A549 (cell line): ENCODE results near the gene ZSCAN1. TPM values are rescaled to one million over a fixed set of nuclear protein-coding genes. Genes with fewer than 3 reads are reported as not detected.

Experiments used
- ATAC-seq, 2 experiments: fragments of 200-7000 bp in 1 of 2; fragments of >200 bp in 1 of 2; cut with Nextera tagmentation in 1 of 2; cut with Tn5 transposase in 1 of 2; 3 replicates each; pipeline versions ENCODE4 v1.8.0 to v1.9.1; 2018 to 2020; ENCODE audit warnings: mild to moderate bottlenecking in 1 of 2, moderate library complexity in 1 of 2
- CTCF ChIA-PET: fragments of 300-600 bp; sonication (Branson Sonifier 250); formaldehyde crosslinking; extraction: SDS; loops from one replicate; lab custom pipeline; 2021; ENCODE audit warnings: antibody characterized with exemption, inconsistent platforms; lab: Yijun Ruan, JAX
- POLR2A ChIA-PET: fragments of 350-600 bp; formaldehyde crosslinking; extraction: SDS; loops from one replicate; lab custom pipeline; 2021; ENCODE audit warnings: antibody characterized with exemption, inconsistent platforms; lab: Yijun Ruan, JAX
- DNase-seq, 2 experiments: peaks; one replicate each; pipeline versions ENCODE4 v3.0.0 to v3.0.0-alpha.2; 2011 to 2016; ENCODE audit warnings: low read depth in 1 of 2, low spot score in 1 of 2
- FAIRE-seq: peaks from 2 replicates; lab custom pipeline; 2011; peaks lifted over from hg19 to GRCh38; lab: Jason Lieb, UNC
- H3K27ac ChIP-seq, 2 experiments: fragments of >200 bp; sonication (Bioruptor Twin); formaldehyde crosslinking; 3 replicates each; pipeline ENCODE4 v1.5.1; 2016 to 2017
- H3K4me1 ChIP-seq: fragments of >200 bp; sonication (Bioruptor Twin); formaldehyde crosslinking; 3 replicates; pipeline ENCODE4 v1.6.1; 2016
- H3K4me2 ChIP-seq: fragments of >200 bp; sonication (Bioruptor Twin); formaldehyde crosslinking; 3 replicates; pipeline ENCODE4 v1.6.1; 2016
- H3K4me3 ChIP-seq: fragments of >200 bp; sonication (Bioruptor Twin); formaldehyde crosslinking; 3 replicates; pipeline ENCODE4 v1.5.1; 2016
- H3K9me3 ChIP-seq: fragments of >200 bp; sonication (Bioruptor Twin); formaldehyde crosslinking; 3 replicates; pipeline ENCODE4 v1.6.1; 2016
- CBX8 ChIP-seq: fragments of 200-600 bp; sonication (generic); IDR thresholded peaks from 2 replicates; pipeline ENCODE4 v1.6.1; 2016
- CEBPB ChIP-seq, 2 experiments: fragments of >200 bp in 1 of 2; sonication (Bioruptor Twin) in 1 of 2; formaldehyde crosslinking in 1 of 2; IDR thresholded peaks; 2 replicates each; pipeline ENCODE4 v1.6.1; 2012 to 2016
- FOSB ChIP-seq: fragments of 250-450 bp; sonication (Bioruptor Pico); IDR thresholded peaks from 2 replicates; pipeline ENCODE4 v1.5.0; 2020; ENCODE audit warnings: mild to moderate bottlenecking, moderate library complexity
- HDAC2 ChIP-seq: fragments of 200-600 bp; sonication (generic); IDR thresholded peaks from 2 replicates; pipeline ENCODE4 v1.6.1; 2016
- HEYL ChIP-seq: fragments of 250-450 bp; sonication (Bioruptor Pico); IDR thresholded peaks from 2 replicates; pipeline ENCODE4 v1.8.0; 2021; ENCODE audit warnings: mild to moderate bottlenecking, moderate library complexity
- HOXA7 ChIP-seq: fragments of 250-450 bp; sonication (Bioruptor Pico); IDR thresholded peaks from 2 replicates; pipeline ENCODE4 v1.5.0; 2020; ENCODE audit warnings: mild to moderate bottlenecking, moderate library complexity
- HOXB5 ChIP-seq: fragments of 250-450 bp; sonication (Bioruptor Pico); IDR thresholded peaks from 2 replicates; pipeline ENCODE4 v1.5.0; 2020; ENCODE audit warnings: mild to moderate bottlenecking, moderate library complexity
- KDM1A ChIP-seq: fragments of 200-600 bp; sonication (generic); IDR thresholded peaks from 2 replicates; pipeline ENCODE4 v1.6.1; 2016; ENCODE audit warnings: low read depth, mild to moderate bottlenecking
- NFE2L2 ChIP-seq: fragments of 150-350 bp; conservative IDR thresholded peaks from 2 replicates; pipeline ENCODE4 v1.6.1; 2014; ENCODE audit warnings: low read length
- NPAS2 ChIP-seq: fragments of 250-450 bp; sonication (Bioruptor Pico); IDR thresholded peaks from 2 replicates; pipeline ENCODE4 v1.8.0; 2022; ENCODE audit warnings: mild to moderate bottlenecking, moderate library complexity, borderline replicate concordance
- POLR2AphosphoS2 ChIP-seq: conservative IDR thresholded peaks from 2 replicates; pipeline ENCODE4 v1.6.1; 2012; ENCODE audit warnings: low read length, improper control_type of control experiment, inconsistent platforms
- RARB ChIP-seq: fragments of 250-450 bp; sonication (Bioruptor Pico); IDR thresholded peaks from 2 replicates; pipeline ENCODE4 v1.8.0; 2021; ENCODE audit warnings: mild to moderate bottlenecking, moderate library complexity
- TP53 ChIP-seq: fragments of 250-450 bp; sonication (Bioruptor Pico); IDR thresholded peaks from 2 replicates; pipeline ENCODE4 v1.5.0; 2021; ENCODE audit warnings: mild to moderate bottlenecking, moderate library complexity
- ZC3H11A ChIP-seq: fragments of 450-650 bp; IDR thresholded peaks from 2 replicates; pipeline ENCODE4 v1.6.1; 2014; ENCODE audit warnings: antibody characterized with exemption, mild to moderate bottlenecking
- WGBS: methylation state at CpG from one replicate; pipeline ENCODE4 v1.1.6; 2017; ENCODE audit errors: missing lambda C conversion rate; 5-methylcytosine and 5-hydroxymethylcytosine counted together
- polyA plus RNA-seq, 4 experiments: library from polyadenylated mRNA; depleted of rRNA in 3 of 4; stranded (reverse); fragments of >200 nt; fragmentation: RNase III in 1 of 4; extraction: RNeasy Plus Mini Kit Qiagen cat#74134 plus additional on column Dnase treatment in 1 of 4; gene quantifications; 2 replicates in 3 of 4; 3 replicates in 1 of 4; pipeline ENCODE4 v1.2.3, GENCODE V29; 2011 to 2017
- TF ChIP-seq, protein P1 (sequence below): fragments of 250-450 bp; sonication (Bioruptor Pico); IDR thresholded peaks from 2 replicates; pipeline ENCODE4 v1.5.0; 2020; ENCODE audit warnings: low read depth, mild to moderate bottlenecking, moderate library complexity
- TF ChIP-seq, protein P2 (sequence below): fragments of 450-650 bp; IDR thresholded peaks from 2 replicates; pipeline ENCODE4 v1.6.1; 2014; ENCODE audit warnings: antibody characterized with exemption
- TF ChIP-seq, protein P3 (sequence below): fragments of >200 bp; sonication (Bioruptor Twin); formaldehyde crosslinking; IDR thresholded peaks from 2 replicates; pipeline ENCODE4 v1.6.1; 2016
- TF ChIP-seq, protein P4 (sequence below): fragments of 250-450 bp; sonication (Bioruptor Pico); IDR thresholded peaks from 2 replicates; pipeline ENCODE4 v1.5.0; 2021; ENCODE audit warnings: mild to moderate bottlenecking, moderate library complexity, borderline replicate concordance
- TF ChIP-seq, protein P5 (sequence below): IDR thresholded peaks from 2 replicates; pipeline ENCODE4 v1.6.1; 2012

The ZSCAN1 gene
- polyA plus RNA-seq, 2 of the 4 experiments (the other 2 are of a cell fraction) = not detected

DNA sequence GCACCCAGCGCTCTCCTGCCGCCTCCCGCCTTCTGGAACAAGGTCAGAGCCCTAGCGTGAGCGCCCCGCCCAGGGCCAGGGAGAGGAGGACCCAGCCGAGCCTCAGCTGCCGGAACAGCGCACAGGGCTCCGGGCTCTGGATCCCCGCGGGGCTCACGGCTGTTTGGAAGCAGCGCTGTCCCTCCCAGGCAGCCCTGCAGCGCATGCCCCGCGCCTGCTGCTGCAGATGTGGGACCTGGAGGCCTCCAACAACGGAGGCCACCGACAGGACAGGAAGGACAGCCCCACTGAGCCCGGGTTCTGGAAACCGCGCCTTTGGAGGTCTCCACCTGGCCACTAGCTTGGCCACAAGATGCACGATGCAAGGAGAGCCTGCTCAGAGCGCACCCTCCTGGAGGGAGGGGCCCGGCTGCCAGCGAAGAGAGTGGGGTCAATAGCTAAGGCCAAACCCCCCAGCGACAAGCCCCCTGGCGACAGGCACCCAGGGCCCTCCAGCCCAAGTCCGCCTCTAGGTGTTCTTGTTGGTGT lies 51.6 kb downstream of the ZSCAN1 start:
- FAIRE-seq (no peak), ATAC-seq (no peak), DNase-seq (no peak)
- 64% methylated on average over 29 of the region's 29 CpGs for WGBS
- CTCF ChIA-PET = no interaction called here
- TF ChIP-seq TP53 (CRISPR knock-in tag) (no peak), ZC3H11A (no peak), HOXB5 (CRISPR knock-in tag) (no peak), HOXA7 (CRISPR knock-in tag) (no peak), CEBPB (IDR thresholded peaks at IDR 0.05) (no peak), NPAS2 (CRISPR knock-in tag) (no peak), KDM1A (no peak), RARB (CRISPR knock-in tag) (no peak), HDAC2 (no peak)
- TF ChIP-seq, protein P1, sequence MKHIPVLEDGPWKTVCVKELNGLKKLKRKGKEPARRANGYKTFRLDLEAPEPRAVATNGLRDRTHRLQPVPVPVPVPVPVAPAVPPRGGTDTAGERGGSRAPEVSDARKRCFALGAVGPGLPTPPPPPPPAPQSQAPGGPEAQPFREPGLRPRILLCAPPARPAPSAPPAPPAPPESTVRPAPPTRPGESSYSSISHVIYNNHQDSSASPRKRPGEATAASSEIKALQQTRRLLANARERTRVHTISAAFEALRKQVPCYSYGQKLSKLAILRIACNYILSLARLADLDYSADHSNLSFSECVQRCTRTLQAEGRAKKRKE = no peak
- TF ChIP-seq, protein P2, sequence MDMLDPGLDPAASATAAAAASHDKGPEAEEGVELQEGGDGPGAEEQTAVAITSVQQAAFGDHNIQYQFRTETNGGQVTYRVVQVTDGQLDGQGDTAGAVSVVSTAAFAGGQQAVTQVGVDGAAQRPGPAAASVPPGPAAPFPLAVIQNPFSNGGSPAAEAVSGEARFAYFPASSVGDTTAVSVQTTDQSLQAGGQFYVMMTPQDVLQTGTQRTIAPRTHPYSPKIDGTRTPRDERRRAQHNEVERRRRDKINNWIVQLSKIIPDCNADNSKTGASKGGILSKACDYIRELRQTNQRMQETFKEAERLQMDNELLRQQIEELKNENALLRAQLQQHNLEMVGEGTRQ = no peak
- H3K9me3 ChIP-seq = peaks cover 84% of the 10 kb centered on the region
- no peak overlapping the region for H3K27ac ChIP-seq
- no peak overlapping the region for H3K4me3 ChIP-seq
- H3K4me1 ChIP-seq = no peaks in the 10 kb centered on the region
- no peak overlapping the region for H3K4me2 ChIP-seq
- POLR2A ChIA-PET = no interaction called here

DNA sequence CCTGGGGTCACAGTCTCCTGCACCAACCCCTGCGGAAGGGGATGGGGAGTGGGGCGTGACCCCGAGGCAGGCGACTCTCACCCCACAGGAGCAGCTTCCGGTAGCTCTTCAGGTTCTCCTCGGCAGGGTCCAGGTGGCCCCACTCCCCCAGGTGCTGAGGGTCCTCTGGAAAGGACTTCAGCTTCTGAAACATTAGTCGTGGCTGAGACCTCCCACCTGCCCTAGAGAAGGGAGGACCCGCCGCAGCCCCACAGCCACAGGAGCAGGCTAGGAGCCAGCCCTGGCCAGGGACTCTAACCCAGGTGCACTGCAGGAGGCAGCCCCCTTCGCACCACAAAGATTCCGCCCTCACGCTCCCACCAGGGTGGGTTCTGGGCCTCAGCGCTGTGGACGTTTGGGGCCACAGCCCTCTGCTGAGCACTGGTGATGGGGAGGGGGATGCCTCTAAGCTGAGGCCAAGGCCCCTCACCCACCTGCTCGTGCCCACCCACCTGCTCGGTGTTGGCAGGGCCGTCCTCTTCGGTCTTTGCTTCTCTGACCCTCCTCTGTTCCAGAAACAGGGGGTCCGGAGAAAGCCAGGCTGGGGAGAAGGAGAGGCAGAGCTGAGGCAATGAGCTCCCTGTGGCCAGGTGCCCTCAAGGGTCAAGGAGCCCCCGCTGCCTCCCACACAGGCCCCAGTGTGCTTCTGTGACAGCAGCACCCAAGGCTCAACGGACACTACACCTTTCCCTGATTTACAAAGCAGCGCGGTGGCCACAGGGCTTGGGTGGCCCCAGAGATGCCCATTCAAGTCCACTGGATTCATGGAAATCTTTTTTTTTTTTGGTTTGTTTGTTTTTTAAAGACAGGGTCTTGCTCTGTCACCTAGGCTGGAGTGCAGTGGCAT lies 53.2 kb downstream of the ZSCAN1 start:
- ATAC-seq (no peak), FAIRE-seq (no peak), DNase-seq (no peak)
- Histone ChIP-seq H3K9me3 (peaks cover 85% of the 10 kb centered on the region), H3K4me2 (no peak overlapping the region), H3K4me1 (no peaks in the 10 kb centered on the region), H3K27ac (no peak overlapping the region), H3K4me3 (no peak overlapping the region)
- 48% methylated on average over 15 of the region's 23 CpGs for WGBS
- no peak for TF ChIP-seq HOXA7 (CRISPR knock-in tag)
- TF ChIP-seq POLR2AphosphoS2 = no peak
- TF ChIP-seq NFE2L2 = no peak
- no peak for TF ChIP-seq FOSB (CRISPR knock-in tag)
- TF ChIP-seq, protein P3, sequence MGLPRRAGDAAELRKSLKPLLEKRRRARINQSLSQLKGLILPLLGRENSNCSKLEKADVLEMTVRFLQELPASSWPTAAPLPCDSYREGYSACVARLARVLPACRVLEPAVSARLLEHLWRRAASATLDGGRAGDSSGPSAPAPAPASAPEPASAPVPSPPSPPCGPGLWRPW = no peak
- TF ChIP-seq CBX8 = no peak
- no peak for TF ChIP-seq KDM1A
- TF ChIP-seq HEYL (CRISPR knock-in tag) = no peak
- TF ChIP-seq ZC3H11A = no peak
- TF ChIP-seq NPAS2 (CRISPR knock-in tag) = no peak
- TF ChIP-seq, protein P1 = no peak
- TF ChIP-seq, protein P4, sequence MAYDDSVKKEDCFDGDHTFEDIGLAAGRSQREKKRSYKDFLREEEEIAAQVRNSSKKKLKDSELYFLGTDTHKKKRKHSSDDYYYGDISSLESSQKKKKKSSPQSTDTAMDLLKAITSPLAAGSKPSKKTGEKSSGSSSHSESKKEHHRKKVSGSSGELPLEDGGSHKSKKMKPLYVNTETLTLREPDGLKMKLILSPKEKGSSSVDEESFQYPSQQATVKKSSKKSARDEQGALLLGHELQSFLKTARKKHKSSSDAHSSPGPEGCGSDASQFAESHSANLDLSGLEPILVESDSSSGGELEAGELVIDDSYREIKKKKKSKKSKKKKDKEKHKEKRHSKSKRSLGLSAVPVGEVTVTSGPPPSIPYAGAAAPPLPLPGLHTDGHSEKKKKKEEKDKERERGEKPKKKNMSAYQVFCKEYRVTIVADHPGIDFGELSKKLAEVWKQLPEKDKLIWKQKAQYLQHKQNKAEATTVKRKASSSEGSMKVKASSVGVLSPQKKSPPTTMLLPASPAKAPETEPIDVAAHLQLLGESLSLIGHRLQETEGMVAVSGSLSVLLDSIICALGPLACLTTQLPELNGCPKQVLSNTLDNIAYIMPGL (CRISPR knock-in tag) = no peak
- TF ChIP-seq, protein P5, sequence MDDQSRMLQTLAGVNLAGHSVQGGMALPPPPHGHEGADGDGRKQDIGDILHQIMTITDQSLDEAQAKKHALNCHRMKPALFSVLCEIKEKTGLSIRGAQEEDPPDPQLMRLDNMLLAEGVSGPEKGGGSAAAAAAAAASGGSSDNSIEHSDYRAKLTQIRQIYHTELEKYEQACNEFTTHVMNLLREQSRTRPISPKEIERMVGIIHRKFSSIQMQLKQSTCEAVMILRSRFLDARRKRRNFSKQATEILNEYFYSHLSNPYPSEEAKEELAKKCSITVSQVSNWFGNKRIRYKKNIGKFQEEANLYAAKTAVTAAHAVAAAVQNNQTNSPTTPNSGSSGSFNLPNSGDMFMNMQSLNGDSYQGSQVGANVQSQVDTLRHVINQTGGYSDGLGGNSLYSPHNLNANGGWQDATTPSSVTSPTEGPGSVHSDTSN = no peak
- CTCF ChIA-PET = interaction anchor here (1.0 kb wide), 1 partner anchor 19 kb away, joined by 3 read pairs; no protein-coding TSS in a partner anchor
- POLR2A ChIA-PET = no interaction called here
